Adrenal gland (tissue), 5 donors: Measurements from ENCODE around the gene SYNE1.

Source experiments
- CTCF ChIP-seq, 6 experiments: fragments of 450-650 bp in 4 of 6; fragments of 200-600 bp in 2 of 6; sonication (generic) in 1 of 6; IDR thresholded peaks; 1 replicate in 5 of 6; 2 replicates in 1 of 6; pipeline versions ENCODE4 v1.5.1 to v1.8.0; 2016 to 2021; ENCODE audit warnings: antibody characterized with exemption in 6 of 6, mild to moderate bottlenecking in 2 of 6, moderate library complexity in 1 of 6
- POLR2A ChIP-seq, 2 donors: fragments of 450-650 bp; IDR thresholded peaks; one replicate each; pipeline ENCODE4 v1.6.1; 2017; ENCODE audit warnings: antibody characterized with exemption in 2 of 2, mild to moderate bottlenecking in 2 of 2, moderate library complexity in 1 of 2
- donor health status: DM: no; HTN: no; CAD: no.

- TF ChIP-seq CTCF (IDR thresholded peaks at IDR 0.05) (no peak), POLR2A (IDR thresholded peaks at IDR 0.05) (no peak)
Measured at GRCh38 chr6:152112491-152113261, 524.5 kb downstream of the SYNE1 start.
